ENCODE measurements around the gene SPC24.

DNA sequence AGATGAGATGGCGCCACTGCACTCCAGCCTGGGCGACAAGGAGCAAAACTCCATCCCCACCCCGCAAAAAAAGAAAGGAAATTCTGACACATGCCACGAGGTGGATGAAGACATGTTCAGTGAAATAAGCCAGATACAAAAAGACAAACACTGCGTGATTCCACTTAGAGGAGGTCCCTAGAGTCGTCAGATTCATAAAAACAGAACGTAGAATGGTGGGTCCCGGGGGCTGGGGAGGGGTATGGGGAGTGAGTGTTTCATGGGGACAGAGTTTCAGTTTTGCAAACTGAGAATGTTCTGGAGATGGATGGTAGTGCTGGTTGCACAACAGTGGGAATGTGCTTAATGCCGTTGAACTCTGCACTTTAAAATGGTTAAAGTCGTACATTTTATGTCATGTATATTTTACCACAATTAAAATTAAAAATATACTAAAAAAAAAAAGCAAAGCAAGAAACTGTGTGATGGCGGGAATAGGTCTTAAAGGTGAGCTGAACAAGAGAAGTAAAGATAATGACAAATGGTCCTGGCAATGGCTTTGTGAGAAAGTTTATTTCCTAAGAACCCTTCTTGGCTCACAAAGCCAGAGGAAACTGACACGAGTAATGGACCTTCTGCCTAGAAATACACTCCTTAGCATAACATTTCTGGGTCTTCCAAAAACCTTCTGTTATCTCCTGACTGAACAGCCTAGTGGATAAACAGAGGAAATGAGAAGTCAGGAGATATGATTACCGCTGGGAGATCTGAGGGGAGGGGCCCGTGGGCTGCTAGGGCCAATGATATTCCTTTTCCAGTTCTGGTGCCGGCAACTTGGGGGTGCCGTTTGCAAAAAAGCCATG, 4.2 kb upstream of the SPC24 start:
- TF ChIP-seq FOSL1 (IDR thresholded peaks at IDR 0.05; ENCODE audit: low read depth), result no peak
- no peak for TF ChIP-seq POLR2AphosphoS5 (IDR thresholded peaks at IDR 0.05; ENCODE audit: low read depth, low read length)
- TF ChIP-seq EZH2 (IDR thresholded peaks at IDR 0.05), result no peak
- no peak for TF ChIP-seq EZH2phosphoT487 (IDR thresholded peaks at IDR 0.05; ENCODE audit: borderline replicate concordance)
- TF ChIP-seq, protein P1, sequence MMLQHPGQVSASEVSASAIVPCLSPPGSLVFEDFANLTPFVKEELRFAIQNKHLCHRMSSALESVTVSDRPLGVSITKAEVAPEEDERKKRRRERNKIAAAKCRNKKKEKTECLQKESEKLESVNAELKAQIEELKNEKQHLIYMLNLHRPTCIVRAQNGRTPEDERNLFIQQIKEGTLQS (IDR thresholded peaks at IDR 0.05), result no peak
- TF ChIP-seq CEBPB (IDR thresholded peaks at IDR 0.05; ENCODE audit: low read depth), result no peak
- TF ChIP-seq POLR2A (IDR thresholded peaks at IDR 0.05; ENCODE audit: borderline replicate concordance, extremely low read depth, insufficient read depth, insufficient read length), result no peak
- TF ChIP-seq, protein P2, sequence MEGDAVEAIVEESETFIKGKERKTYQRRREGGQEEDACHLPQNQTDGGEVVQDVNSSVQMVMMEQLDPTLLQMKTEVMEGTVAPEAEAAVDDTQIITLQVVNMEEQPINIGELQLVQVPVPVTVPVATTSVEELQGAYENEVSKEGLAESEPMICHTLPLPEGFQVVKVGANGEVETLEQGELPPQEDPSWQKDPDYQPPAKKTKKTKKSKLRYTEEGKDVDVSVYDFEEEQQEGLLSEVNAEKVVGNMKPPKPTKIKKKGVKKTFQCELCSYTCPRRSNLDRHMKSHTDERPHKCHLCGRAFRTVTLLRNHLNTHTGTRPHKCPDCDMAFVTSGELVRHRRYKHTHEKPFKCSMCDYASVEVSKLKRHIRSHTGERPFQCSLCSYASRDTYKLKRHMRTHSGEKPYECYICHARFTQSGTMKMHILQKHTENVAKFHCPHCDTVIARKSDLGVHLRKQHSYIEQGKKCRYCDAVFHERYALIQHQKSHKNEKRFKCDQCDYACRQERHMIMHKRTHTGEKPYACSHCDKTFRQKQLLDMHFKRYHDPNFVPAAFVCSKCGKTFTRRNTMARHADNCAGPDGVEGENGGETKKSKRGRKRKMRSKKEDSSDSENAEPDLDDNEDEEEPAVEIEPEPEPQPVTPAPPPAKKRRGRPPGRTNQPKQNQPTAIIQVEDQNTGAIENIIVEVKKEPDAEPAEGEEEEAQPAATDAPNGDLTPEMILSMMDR (IDR thresholded peaks at IDR 0.05 in 2 of 3, conservative IDR thresholded peaks at IDR 0.05 in 1 of 3; ENCODE audit: borderline replicate concordance in 1 of 3, insufficient read depth in 1 of 3, low read depth in 2 of 3, low read length in 2 of 3), result no peak

All from HCT116 (cell line).